OCI-LY3 (cell line): Measurements from ENCODE around the gene BIK.

ENCODE experiments used
- H2AFZ ChIP-seq: fragments of 200-600, 300-600 bp; shearing (Covaris generic); 2 replicates; pipeline ENCODE4 v1.6.0; 2014; ENCODE audit warnings: antibody characterized with exemption, low read depth, low read length
- H3K27ac ChIP-seq: fragments of 200-600, 300-600 bp; sonication (generic); 2 replicates; pipeline ENCODE4 v1.5.1; 2014; ENCODE audit warnings: mild to moderate bottlenecking, low read length, moderate library complexity, mixed read lengths
- H3K27me3 ChIP-seq: fragments of 200-600, 300-600 bp; sonication (generic); 2 replicates; pipeline ENCODE4 v1.6.1; 2014; ENCODE audit warnings: low read depth, low read length, mixed read lengths
- H3K36me3 ChIP-seq: fragments of 200-600, 300-600 bp; sonication (generic); replicated peaks from 2 replicates; pipeline ENCODE3; 2014; ENCODE audit warnings: low read depth, low read length, mixed read lengths
- H3K4me1 ChIP-seq: fragments of 300-600, 200-600 bp; sonication (generic); 2 replicates; pipeline ENCODE4 v1.6.1; 2014; ENCODE audit warnings: low read length, mixed read lengths
- H3K4me2 ChIP-seq: fragments of 200-600, 300-600 bp; sonication (generic); 2 replicates; pipeline ENCODE4 v1.6.1; 2014; ENCODE audit warnings: low read length, mixed read lengths
- H3K4me3 ChIP-seq: fragments of 300-600, 200-600 bp; sonication (generic); 2 replicates; pipeline ENCODE4 v1.5.1; 2014; ENCODE audit warnings: antibody characterized with exemption, mild to moderate bottlenecking, low read length, moderate library complexity
- H3K79me2 ChIP-seq: fragments of 300-600, 200-600 bp; shearing (Covaris generic); 2 replicates; pipeline ENCODE4 v1.6.1; 2014; ENCODE audit warnings: mild to moderate bottlenecking, low read length, mixed read lengths
- H3K9ac ChIP-seq: fragments of 300-600, 200-600 bp; shearing (Covaris generic); 2 replicates; pipeline ENCODE4 v1.6.0; 2014; ENCODE audit warnings: mild to moderate bottlenecking, low read length, moderate library complexity
- H3K9me3 ChIP-seq: fragments of 200-600, 300-600 bp; shearing (Covaris generic); 2 replicates; pipeline ENCODE4 v1.6.1; 2014; ENCODE audit warnings: low read length, mixed read lengths; ENCODE audit not compliant: insufficient read depth
- H4K20me1 ChIP-seq: fragments of 200-600, 300-600 bp; sonication (generic); 2 replicates; pipeline ENCODE4 v1.6.1; 2016; ENCODE audit warnings: low read length, mixed read lengths; ENCODE audit not compliant: insufficient read depth
- CTCF ChIP-seq: fragments of 200-600, 300-600 bp; sonication (generic); IDR thresholded peaks from 2 replicates; pipeline ENCODE4 v1.5.1; 2014; ENCODE audit warnings: antibody characterized with exemption, low read length, low read depth
- EZH2phosphoT487 ChIP-seq: fragments of 200-600 bp; shearing (Covaris generic); IDR thresholded peaks from 2 replicates; pipeline ENCODE4 v1.6.1; 2018; ENCODE audit warnings: antibody characterized with exemption, mixed run types, low read depth

The BIK gene

DNA sequence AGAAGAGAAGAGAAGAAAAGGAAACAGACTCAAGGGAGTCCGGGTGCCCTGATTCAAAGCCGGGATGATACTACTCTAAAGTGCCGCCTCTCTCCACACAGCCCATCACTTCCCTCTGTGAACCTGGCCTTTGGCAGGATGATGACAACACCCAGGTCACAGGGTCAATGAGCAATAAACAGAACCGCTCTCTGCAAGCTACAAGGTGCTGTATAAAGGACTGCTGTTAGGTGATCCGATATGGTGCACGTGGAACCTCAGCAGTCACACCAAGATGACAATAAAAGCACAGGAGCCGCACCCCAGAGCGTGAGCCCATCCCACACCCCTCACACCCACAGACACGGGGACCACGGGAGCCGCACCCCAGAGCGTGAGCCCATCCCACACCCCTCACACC is 32.0 kb upstream of the BIK start:
- TF ChIP-seq EZH2phosphoT487 (no peak), CTCF (no peak)
- Histone ChIP-seq H2AFZ (no peak overlapping the region), H3K27me3 (no peaks in the 10 kb centered on the region), H3K9ac (no peak overlapping the region), H3K9me3 (no peaks in the 10 kb centered on the region), H3K36me3 (no peaks in the 10 kb centered on the region), H4K20me1 (no peaks in the 10 kb centered on the region), H3K27ac (no peak overlapping the region), H3K4me2 (no peak overlapping the region), H3K4me1 (peaks cover 4% of the 10 kb centered on the region; the same call in 1 of the 2 replicates), H3K4me3 (no peak overlapping the region), H3K79me2 (no peaks in the 10 kb centered on the region)

GRCh38 chr22:43079742-43080141 is 30.8 kb upstream of the BIK start:
- Histone ChIP-seq H3K27ac (no peak overlapping the region), H3K4me1 (peaks cover 4% of the 10 kb centered on the region; the same call in 1 of the 2 replicates), H3K4me2 (no peak overlapping the region), H4K20me1 (no peaks in the 10 kb centered on the region), H2AFZ (no peak overlapping the region), H3K36me3 (no peaks in the 10 kb centered on the region), H3K4me3 (no peak overlapping the region), H3K9me3 (no peaks in the 10 kb centered on the region), H3K79me2 (no peaks in the 10 kb centered on the region), H3K9ac (no peak overlapping the region), H3K27me3 (no peaks in the 10 kb centered on the region)
- TF ChIP-seq EZH2phosphoT487 (no peak), CTCF (no peak)

- no peak overlapping the region for H3K4me3 ChIP-seq
- no peak overlapping the region for H3K9ac ChIP-seq
Observed at GRCh38 chr22:43080616-43081015, 29.9 kb upstream of the BIK start.

GRCh38 chr22:43081968-43082367 is 28.6 kb upstream of the BIK start:
- Histone ChIP-seq H3K4me1 (peaks cover 19% of the 10 kb centered on the region), H3K27ac (no peak overlapping the region), H4K20me1 (no peaks in the 10 kb centered on the region), H3K4me3 (no peak overlapping the region), H3K27me3 (no peaks in the 10 kb centered on the region), H2AFZ (no peak overlapping the region), H3K9me3 (no peaks in the 10 kb centered on the region), H3K9ac (no peak overlapping the region), H3K36me3 (no peaks in the 10 kb centered on the region), H3K4me2 (no peak overlapping the region), H3K79me2 (no peaks in the 10 kb centered on the region)
- TF ChIP-seq EZH2phosphoT487, result no peak
- TF ChIP-seq CTCF, result no peak

More at GRCh38 chr22:43080616-43081015, 29.9 kb upstream of the BIK start:
- Histone ChIP-seq H3K4me2 (no peak overlapping the region), H4K20me1 (no peaks in the 10 kb centered on the region), H3K79me2 (no peaks in the 10 kb centered on the region), H3K27ac (no peak overlapping the region), H3K27me3 (no peaks in the 10 kb centered on the region), H3K4me1 (peaks cover 6% of the 10 kb centered on the region), H2AFZ (no peak overlapping the region), H3K36me3 (no peaks in the 10 kb centered on the region), H3K9me3 (no peaks in the 10 kb centered on the region)
- TF ChIP-seq CTCF (no peak), EZH2phosphoT487 (no peak)
